ENCODE data around the gene METTL5.

The METTL5 gene

GRCh38 chr2:169778446-169778845 lies 46.3 kb downstream of the METTL5 start:
- no peak for DNase-seq

GRCh38 chr2:169776252-169776761 lies 48.4 kb downstream of the METTL5 start:
- DNase-seq = no peak

GRCh38 chr2:169775765-169776164 lies 48.9 kb downstream of the METTL5 start:
- DNase-seq = no peak

- no peak for DNase-seq
Measured at GRCh38 chr2:169775354-169775753, 49.4 kb downstream of the METTL5 start.

- DNase-seq = no peak
Measured at GRCh38 chr2:169772651-169773050, 52.1 kb downstream of the METTL5 start.

GRCh38 chr2:169771612-169772011 lies 53.1 kb downstream of the METTL5 start:
- no peak for DNase-seq

- no peak for DNase-seq
Measured at GRCh38 chr2:169771021-169771420, 53.7 kb downstream of the METTL5 start.

GRCh38 chr2:169768262-169768995 lies 56.3 kb downstream of the METTL5 start:
- peak; percentile 11 for DNase-seq

GRCh38 chr2:169767243-169767888 lies 57.3 kb downstream of the METTL5 start:
- DNase-seq = peak; percentile 42

- no peak for DNase-seq
Measured at GRCh38 chr2:169765523-169765922, 59.2 kb downstream of the METTL5 start.

- DNase-seq = no peak
Measured at GRCh38 chr2:169761970-169762292, 62.8 kb downstream of the METTL5 start.
